Measurements from ENCODE around the gene DYSF. TPM values are rescaled to one million over a fixed set of nuclear protein-coding genes. Genes with fewer than 3 reads are reported as not detected.

Gene DYSF
- total and polyA plus RNA-seq, 2 donors (not counting 1 experiment from before 2014, with no cell fraction given) = 0.17 to 0.43 TPM

DNA sequence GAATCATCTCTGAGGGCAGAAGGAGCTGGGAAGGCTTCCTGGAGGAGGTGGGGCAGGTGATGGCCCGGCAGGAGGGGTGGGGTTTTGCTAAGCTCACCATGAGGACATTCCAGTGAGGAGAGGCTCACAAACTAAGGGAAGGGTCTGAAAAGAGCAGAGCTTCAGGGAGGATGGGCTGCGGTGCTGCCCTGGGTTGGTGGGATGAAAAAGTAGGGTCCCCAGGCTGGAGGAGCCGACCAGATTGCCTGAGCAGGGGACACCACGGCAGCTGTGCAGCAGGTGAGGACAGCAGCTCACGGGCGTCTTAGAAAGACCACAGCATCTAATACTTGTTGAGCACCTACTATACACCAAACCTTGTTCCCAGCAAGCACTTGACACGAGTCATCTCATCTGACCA is 82.2 kb downstream of the DYSF start:
- Histone ChIP-seq H3K4me2 (replicated peaks; ENCODE audit: low read depth, low read length, poor library complexity, severe bottlenecking) (no peak overlapping the region), H3K36me3 (replicated peaks in 1 of 2; ENCODE audit: control extremely low read depth in 1 of 2, control insufficient read depth in 1 of 2, extremely low read depth in 1 of 2, insufficient read depth in 2 of 2, low read length in 1 of 2) (no peaks in the 10 kb centered on the region), H3K79me2 (ENCODE audit: control insufficient read depth, insufficient read depth, low read length) (no peaks in the 10 kb centered on the region), H3K27me3 (replicated peaks in 1 of 4; ENCODE audit: control extremely low read depth in 1 of 4, control insufficient read depth in 3 of 4, insufficient read depth in 4 of 4, low read length in 3 of 4) (peaks cover 0 to 6% (median 0%) of the 10 kb centered on the region in 4 experiments), H3K4me3 (ENCODE audit: control extremely low read depth in 1 of 5, extremely low read depth in 1 of 5, insufficient read depth in 1 of 5, low read depth in 2 of 5, low read length in 4 of 5) (no peak overlapping the region), H3K4me1 (ENCODE audit: control insufficient read depth in 2 of 2, insufficient read depth in 2 of 2, low read length in 2 of 2) (no peaks in the 10 kb centered on the region), H3K9ac (ENCODE audit: low read length) (no peak overlapping the region), H3K27ac (ENCODE audit: low read length in 2 of 2) (no peak overlapping the region), H3K9me3 (ENCODE audit: control extremely low read depth in 1 of 3, control insufficient read depth in 2 of 3, insufficient read depth in 1 of 3, low read length in 2 of 3) (no peaks in the 10 kb centered on the region), H2AFZ (ENCODE audit: insufficient read depth, low read depth, low read length, poor library complexity, severe bottlenecking) (no peak overlapping the region), H4K20me1 (ENCODE audit: control insufficient read depth, insufficient read depth, low read length, poor library complexity, severe bottlenecking) (no peaks in the 10 kb centered on the region)
- no peak for ATAC-seq (ENCODE audit: low read depth)
- DNase-seq = no peak
- TF ChIP-seq EZH2 (IDR thresholded peaks at IDR 0.05; ENCODE audit: borderline replicate concordance, insufficient read depth, low read depth, low read length, poor library complexity, severe bottlenecking) (no peak), CTCF (IDR thresholded peaks at IDR 0.05) (no peak)
- Mint-ChIP-seq H3K4me3 (no peak overlapping the region), H3K27me3 (peaks cover 35% of the 10 kb centered on the region), H3K9me3 (ENCODE audit: insufficient read depth) (no peaks in the 10 kb centered on the region), H3K27ac (no peak overlapping the region), H3K4me1 (no peaks in the 10 kb centered on the region)
- intact Hi-C loops (cut with micrococcal nuclease) = no loop called here
- 91% methylated on average over 7 of the region's 7 CpGs for WGBS (ENCODE audit: insufficient coverage)
- ChIA-PET CTCF (interaction anchor here (1.5 kb wide), 1 partner anchor 13 kb away, joined by 4 read pairs; no protein-coding TSS in a partner anchor), POLR2A (no interaction called here)

GRCh38 chr2:71536226-71536671 is 82.9 kb downstream of the DYSF start:
- H3K9me3 Mint-ChIP-seq (ENCODE audit: insufficient read depth) = no peaks in the 10 kb centered on the region
- ATAC-seq (ENCODE audit: low read depth) (no peak), DNase-seq (no peak)
- H3K9me3 ChIP-seq (ENCODE audit: control extremely low read depth in 1 of 3, control insufficient read depth in 2 of 3, insufficient read depth in 1 of 3, low read length in 2 of 3) = no peaks in the 10 kb centered on the region
- no peak overlapping the region for H3K4me2 ChIP-seq (replicated peaks; ENCODE audit: low read depth, low read length, poor library complexity, severe bottlenecking)
- no peak overlapping the region for H2AFZ ChIP-seq (ENCODE audit: insufficient read depth, low read depth, low read length, poor library complexity, severe bottlenecking)
- peaks cover 28% of the 10 kb centered on the region for H3K27me3 Mint-ChIP-seq
- H3K79me2 ChIP-seq (ENCODE audit: control insufficient read depth, insufficient read depth, low read length) = no peaks in the 10 kb centered on the region
- peaks cover 0 to 5% (median 0%) of the 10 kb centered on the region in 4 experiments for H3K27me3 ChIP-seq (replicated peaks in 1 of 4; ENCODE audit: control extremely low read depth in 1 of 4, control insufficient read depth in 3 of 4, insufficient read depth in 4 of 4, low read length in 3 of 4)
- no peak overlapping the region for H3K27ac ChIP-seq (ENCODE audit: low read length in 2 of 2)
- no peak overlapping the region for H3K27ac Mint-ChIP-seq
- H3K4me3 Mint-ChIP-seq = no peak overlapping the region
- POLR2A ChIA-PET = no interaction called here
- H3K4me3 ChIP-seq (ENCODE audit: control extremely low read depth in 1 of 5, extremely low read depth in 1 of 5, insufficient read depth in 1 of 5, low read depth in 2 of 5, low read length in 4 of 5) = no peak overlapping the region
- CTCF ChIA-PET = interaction anchor here (1.5 kb wide), 1 partner anchor 12 kb away, joined by 4 read pairs; no protein-coding TSS in a partner anchor
- 78% methylated on average over 5 of the region's 18 CpGs for WGBS (ENCODE audit: insufficient coverage)
- TF ChIP-seq EZH2 (IDR thresholded peaks at IDR 0.05; ENCODE audit: borderline replicate concordance, insufficient read depth, low read depth, low read length, poor library complexity, severe bottlenecking) = no peak
- no peak for TF ChIP-seq CTCF (IDR thresholded peaks at IDR 0.05)
- no peaks in the 10 kb centered on the region for H3K4me1 Mint-ChIP-seq
- H3K36me3 ChIP-seq (replicated peaks in 1 of 2; ENCODE audit: control extremely low read depth in 1 of 2, control insufficient read depth in 1 of 2, extremely low read depth in 1 of 2, insufficient read depth in 2 of 2, low read length in 1 of 2) = no peaks in the 10 kb centered on the region
- H3K9ac ChIP-seq (ENCODE audit: low read length) = no peak overlapping the region
- intact Hi-C loops (cut with micrococcal nuclease) = no loop called here
- H3K4me1 ChIP-seq (ENCODE audit: control insufficient read depth in 2 of 2, insufficient read depth in 2 of 2, low read length in 2 of 2) = no peaks in the 10 kb centered on the region
- no peaks in the 10 kb centered on the region for H4K20me1 ChIP-seq (ENCODE audit: control insufficient read depth, insufficient read depth, low read length, poor library complexity, severe bottlenecking)

All from B cell (primary cell).